Measurements from ENCODE around the gene IFT88.

Gene IFT88

GRCh38 chr13:20709782-20710181 lies 142.8 kb downstream of the IFT88 start:
- Histone ChIP-seq H3K4me3 (ENCODE audit: insufficient read depth, low read depth, low read length, poor library complexity, severe bottlenecking) (no peak overlapping the region), H3K9me3 (ENCODE audit: control insufficient read depth, low read length) (no peaks in the 10 kb centered on the region), H3K36me3 (ENCODE audit: control insufficient read depth, insufficient read depth, low read length) (no peaks in the 10 kb centered on the region), H3K4me1 (ENCODE audit: control insufficient read depth, insufficient read depth, low read length, poor library complexity, severe bottlenecking) (no peaks in the 10 kb centered on the region), H3K27me3 (replicated peaks; ENCODE audit: control insufficient read depth, insufficient read depth, low read length, poor library complexity, severe bottlenecking) (no peaks in the 10 kb centered on the region), H3K27ac (ENCODE audit: insufficient read depth, low read length, poor library complexity, severe bottlenecking) (no peak overlapping the region)
- no peak for DNase-seq

GRCh38 chr13:20711301-20712044 lies 144.5 kb downstream of the IFT88 start:
- H3K27ac ChIP-seq (ENCODE audit: insufficient read depth, low read length, poor library complexity, severe bottlenecking): no peak overlapping the region
- H3K36me3 ChIP-seq (ENCODE audit: control insufficient read depth, insufficient read depth, low read length): no peaks in the 10 kb centered on the region
- no peak overlapping the region for H3K4me3 ChIP-seq (ENCODE audit: insufficient read depth, low read depth, low read length, poor library complexity, severe bottlenecking)
- no peak for DNase-seq
- H3K9me3 ChIP-seq (ENCODE audit: control insufficient read depth, low read length): no peaks in the 10 kb centered on the region
- no peaks in the 10 kb centered on the region for H3K4me1 ChIP-seq (ENCODE audit: control insufficient read depth, insufficient read depth, low read length, poor library complexity, severe bottlenecking)
- H3K27me3 ChIP-seq (replicated peaks; ENCODE audit: control insufficient read depth, insufficient read depth, low read length, poor library complexity, severe bottlenecking): no peaks in the 10 kb centered on the region

- Histone ChIP-seq H3K36me3 (ENCODE audit: control insufficient read depth, insufficient read depth, low read length) (no peaks in the 10 kb centered on the region), H3K27me3 (replicated peaks; ENCODE audit: control insufficient read depth, insufficient read depth, low read length, poor library complexity, severe bottlenecking) (no peaks in the 10 kb centered on the region), H3K4me1 (ENCODE audit: control insufficient read depth, insufficient read depth, low read length, poor library complexity, severe bottlenecking) (no peaks in the 10 kb centered on the region), H3K9me3 (ENCODE audit: control insufficient read depth, low read length) (no peaks in the 10 kb centered on the region), H3K27ac (ENCODE audit: insufficient read depth, low read length, poor library complexity, severe bottlenecking) (no peak overlapping the region), H3K4me3 (ENCODE audit: insufficient read depth, low read depth, low read length, poor library complexity, severe bottlenecking) (no peak overlapping the region)
- DNase-seq: no peak
Observed at GRCh38 chr13:20713014-20713376, 146.0 kb downstream of the IFT88 start.

- Histone ChIP-seq H3K9me3 (ENCODE audit: control insufficient read depth, low read length) (no peaks in the 10 kb centered on the region), H3K27ac (ENCODE audit: insufficient read depth, low read length, poor library complexity, severe bottlenecking) (no peak overlapping the region), H3K4me3 (ENCODE audit: insufficient read depth, low read depth, low read length, poor library complexity, severe bottlenecking) (no peak overlapping the region), H3K4me1 (ENCODE audit: control insufficient read depth, insufficient read depth, low read length, poor library complexity, severe bottlenecking) (no peaks in the 10 kb centered on the region), H3K27me3 (replicated peaks; ENCODE audit: control insufficient read depth, insufficient read depth, low read length, poor library complexity, severe bottlenecking) (no peaks in the 10 kb centered on the region), H3K36me3 (ENCODE audit: control insufficient read depth, insufficient read depth, low read length) (no peaks in the 10 kb centered on the region)
- DNase-seq: no peak
Observed at GRCh38 chr13:20713751-20714150, 146.8 kb downstream of the IFT88 start.

GRCh38 chr13:20714161-20714560 lies 147.2 kb downstream of the IFT88 start:
- no peaks in the 10 kb centered on the region for H3K27me3 ChIP-seq (replicated peaks; ENCODE audit: control insufficient read depth, insufficient read depth, low read length, poor library complexity, severe bottlenecking)
- H3K9me3 ChIP-seq (ENCODE audit: control insufficient read depth, low read length): no peaks in the 10 kb centered on the region
- no peaks in the 10 kb centered on the region for H3K36me3 ChIP-seq (ENCODE audit: control insufficient read depth, insufficient read depth, low read length)
- DNase-seq: no peak
- H3K4me3 ChIP-seq (ENCODE audit: insufficient read depth, low read depth, low read length, poor library complexity, severe bottlenecking): no peak overlapping the region
- H3K27ac ChIP-seq (ENCODE audit: insufficient read depth, low read length, poor library complexity, severe bottlenecking): no peak overlapping the region
- H3K4me1 ChIP-seq (ENCODE audit: control insufficient read depth, insufficient read depth, low read length, poor library complexity, severe bottlenecking): no peaks in the 10 kb centered on the region

- H3K27me3 ChIP-seq (replicated peaks; ENCODE audit: control insufficient read depth, insufficient read depth, low read length, poor library complexity, severe bottlenecking): no peaks in the 10 kb centered on the region
- no peak overlapping the region for H3K27ac ChIP-seq (ENCODE audit: insufficient read depth, low read length, poor library complexity, severe bottlenecking)
- H3K4me1 ChIP-seq (ENCODE audit: control insufficient read depth, insufficient read depth, low read length, poor library complexity, severe bottlenecking): no peaks in the 10 kb centered on the region
- no peaks in the 10 kb centered on the region for H3K36me3 ChIP-seq (ENCODE audit: control insufficient read depth, insufficient read depth, low read length)
- no peaks in the 10 kb centered on the region for H3K9me3 ChIP-seq (ENCODE audit: control insufficient read depth, low read length)
- no peak for DNase-seq
- H3K4me3 ChIP-seq (ENCODE audit: insufficient read depth, low read depth, low read length, poor library complexity, severe bottlenecking): no peak overlapping the region
Observed at GRCh38 chr13:20714563-20715329, 147.8 kb downstream of the IFT88 start.

GRCh38 chr13:20715330-20715712 lies 148.4 kb downstream of the IFT88 start:
- H3K9me3 ChIP-seq (ENCODE audit: control insufficient read depth, low read length): no peaks in the 10 kb centered on the region
- no peaks in the 10 kb centered on the region for H3K27me3 ChIP-seq (replicated peaks; ENCODE audit: control insufficient read depth, insufficient read depth, low read length, poor library complexity, severe bottlenecking)
- H3K4me3 ChIP-seq (ENCODE audit: insufficient read depth, low read depth, low read length, poor library complexity, severe bottlenecking): no peak overlapping the region
- H3K27ac ChIP-seq (ENCODE audit: insufficient read depth, low read length, poor library complexity, severe bottlenecking): no peak overlapping the region
- no peaks in the 10 kb centered on the region for H3K4me1 ChIP-seq (ENCODE audit: control insufficient read depth, insufficient read depth, low read length, poor library complexity, severe bottlenecking)
- H3K36me3 ChIP-seq (ENCODE audit: control insufficient read depth, insufficient read depth, low read length): no peaks in the 10 kb centered on the region
- DNase-seq: no peak

GRCh38 chr13:20716951-20717350 lies 150.0 kb downstream of the IFT88 start:
- Histone ChIP-seq H3K4me3 (ENCODE audit: insufficient read depth, low read depth, low read length, poor library complexity, severe bottlenecking) (no peak overlapping the region), H3K9me3 (ENCODE audit: control insufficient read depth, low read length) (no peaks in the 10 kb centered on the region), H3K36me3 (ENCODE audit: control insufficient read depth, insufficient read depth, low read length) (no peaks in the 10 kb centered on the region), H3K27ac (ENCODE audit: insufficient read depth, low read length, poor library complexity, severe bottlenecking) (no peak overlapping the region), H3K4me1 (ENCODE audit: control insufficient read depth, insufficient read depth, low read length, poor library complexity, severe bottlenecking) (peaks cover 6% of the 10 kb centered on the region), H3K27me3 (replicated peaks; ENCODE audit: control insufficient read depth, insufficient read depth, low read length, poor library complexity, severe bottlenecking) (peaks cover 5% of the 10 kb centered on the region)
- DNase-seq: no peak

- H3K27ac ChIP-seq (ENCODE audit: insufficient read depth, low read length, poor library complexity, severe bottlenecking): no peak overlapping the region
- peaks cover 6% of the 10 kb centered on the region for H3K4me1 ChIP-seq (ENCODE audit: control insufficient read depth, insufficient read depth, low read length, poor library complexity, severe bottlenecking)
- peaks cover 5% of the 10 kb centered on the region for H3K27me3 ChIP-seq (replicated peaks; ENCODE audit: control insufficient read depth, insufficient read depth, low read length, poor library complexity, severe bottlenecking)
- DNase-seq: no peak
- no peak overlapping the region for H3K4me3 ChIP-seq (ENCODE audit: insufficient read depth, low read depth, low read length, poor library complexity, severe bottlenecking)
- H3K9me3 ChIP-seq (ENCODE audit: control insufficient read depth, low read length): no peaks in the 10 kb centered on the region
- no peaks in the 10 kb centered on the region for H3K36me3 ChIP-seq (ENCODE audit: control insufficient read depth, insufficient read depth, low read length)
Observed at GRCh38 chr13:20717581-20718542, 150.9 kb downstream of the IFT88 start.
